Hepatocyte (in vitro differentiated cells): ENCODE data around the gene ARFIP1.

Experiments
- CTCF ChIP-seq: fragments of 200-600 bp; sonication (generic); IDR thresholded peaks from 2 replicates; pipeline ENCODE4 v1.5.1; 2016; ENCODE audit warnings: antibody characterized with exemption, mild to moderate bottlenecking; ENCODE audit not compliant: poor library complexity
- EZH2 ChIP-seq: fragments of 200-600 bp; sonication (generic); IDR thresholded peaks from 2 replicates; pipeline ENCODE4 v1.6.1; 2016; ENCODE audit warnings: antibody characterized with exemption, mild to moderate bottlenecking, borderline replicate concordance
- EZH2phosphoT487 ChIP-seq: fragments of 200-600 bp; sonication (generic); IDR thresholded peaks from one replicate; pipeline ENCODE4 v1.6.1; 2018; ENCODE audit warnings: antibody characterized with exemption, mild to moderate bottlenecking, low read depth, moderate library complexity; ENCODE audit not compliant: unreplicated experiment, severe bottlenecking

DNA sequence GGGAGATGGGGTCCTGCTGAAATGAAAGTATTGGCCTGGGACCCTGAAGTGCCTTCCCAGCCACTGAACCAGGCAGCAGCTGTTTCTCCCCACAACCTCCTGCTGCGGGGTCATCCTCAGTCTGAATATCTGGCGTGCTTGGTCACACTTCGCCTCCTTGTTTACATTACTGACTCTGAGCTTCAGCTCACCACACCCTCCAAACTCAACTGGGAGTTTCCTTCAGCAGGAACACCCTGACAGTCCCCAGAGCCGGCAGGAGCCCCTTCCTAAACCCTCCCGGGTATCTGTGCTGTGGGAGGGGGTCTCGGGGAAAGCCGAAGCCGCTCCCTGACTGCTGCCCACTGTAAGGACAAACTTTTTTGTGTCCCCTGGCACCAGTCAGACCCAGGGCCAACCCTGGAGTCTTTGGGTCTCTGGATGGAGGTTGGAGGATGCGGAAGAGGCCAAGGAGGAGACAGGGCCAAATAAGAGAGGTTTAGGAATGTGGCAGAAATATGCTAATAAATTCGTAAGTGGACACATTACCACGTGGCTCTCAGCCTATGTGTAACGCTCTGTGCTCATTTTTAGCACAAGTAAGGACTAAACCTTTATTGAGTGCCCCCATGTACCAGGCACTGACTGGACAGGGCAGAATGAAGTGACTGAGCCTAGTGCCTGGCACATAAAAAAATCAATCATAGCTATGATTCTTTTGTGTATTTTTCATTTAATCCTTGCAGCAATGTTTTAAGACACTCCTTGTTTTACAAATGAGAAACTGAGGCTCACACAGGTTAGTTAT, 177.1 kb downstream of the ARFIP1 start:
- TF ChIP-seq CTCF = no peak
- no peak for TF ChIP-seq EZH2phosphoT487
- no peak for TF ChIP-seq EZH2
